NOMO-1 (cell line): ENCODE data around the gene MYADML2.
A peak's percentile ranks its signal among the peaks of the same experiment; 100 is the strongest.

Experiments used
- DNase-seq, 2 experiments: peaks; one replicate each; lab custom pipeline; 2025; ENCODE audit not compliant: unreplicated experiment in 2 of 2; lab: John Stamatoyannopoulos, UW

The MYADML2 gene

DNA sequence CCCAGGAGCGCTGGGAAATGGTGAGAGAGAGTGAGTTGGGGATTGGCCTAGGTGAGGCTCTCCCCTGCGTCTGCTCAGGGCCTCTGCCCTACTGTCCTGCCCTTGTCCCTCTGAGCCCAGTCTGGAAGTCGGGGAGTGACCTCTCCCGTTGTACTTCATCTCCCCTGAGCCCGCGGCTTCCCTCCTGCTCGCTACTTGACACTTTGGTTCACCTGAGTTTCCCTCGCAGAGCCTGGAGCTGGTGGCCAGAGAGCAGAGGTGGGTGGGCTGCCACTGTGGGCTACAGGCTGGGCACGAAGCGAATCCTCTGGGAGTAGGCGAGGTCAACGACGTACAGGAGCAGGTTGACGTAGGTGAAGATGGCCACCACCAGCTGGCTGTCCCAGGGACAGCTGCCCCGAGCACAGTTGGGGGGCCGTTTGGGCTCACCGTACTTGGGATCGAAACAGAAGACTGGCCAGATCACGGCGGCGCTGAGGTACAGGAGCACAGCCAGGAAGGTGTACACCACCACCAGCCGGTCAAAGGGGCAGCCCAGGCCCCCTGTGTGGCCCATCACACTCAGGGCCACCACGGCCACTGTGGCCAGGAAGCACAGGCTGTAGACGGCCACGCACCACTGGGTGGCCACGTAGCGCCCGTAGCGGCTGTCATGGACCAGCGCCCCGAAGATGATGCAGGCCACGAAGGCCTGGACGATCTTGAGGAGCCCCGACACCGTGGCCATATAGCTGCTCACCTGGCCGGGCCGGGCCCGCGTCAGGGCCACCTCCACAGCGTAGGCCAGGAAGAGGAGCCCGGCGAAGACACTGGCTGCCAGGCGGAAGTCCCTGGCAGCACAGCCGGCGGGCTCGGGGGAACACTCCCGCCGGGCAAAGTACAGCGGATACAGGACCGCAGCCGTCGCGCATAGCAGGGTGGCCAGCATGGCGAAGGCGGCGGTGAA lies 6.2 kb downstream of the MYADML2 start:
- DNase-seq = no peak

DNA sequence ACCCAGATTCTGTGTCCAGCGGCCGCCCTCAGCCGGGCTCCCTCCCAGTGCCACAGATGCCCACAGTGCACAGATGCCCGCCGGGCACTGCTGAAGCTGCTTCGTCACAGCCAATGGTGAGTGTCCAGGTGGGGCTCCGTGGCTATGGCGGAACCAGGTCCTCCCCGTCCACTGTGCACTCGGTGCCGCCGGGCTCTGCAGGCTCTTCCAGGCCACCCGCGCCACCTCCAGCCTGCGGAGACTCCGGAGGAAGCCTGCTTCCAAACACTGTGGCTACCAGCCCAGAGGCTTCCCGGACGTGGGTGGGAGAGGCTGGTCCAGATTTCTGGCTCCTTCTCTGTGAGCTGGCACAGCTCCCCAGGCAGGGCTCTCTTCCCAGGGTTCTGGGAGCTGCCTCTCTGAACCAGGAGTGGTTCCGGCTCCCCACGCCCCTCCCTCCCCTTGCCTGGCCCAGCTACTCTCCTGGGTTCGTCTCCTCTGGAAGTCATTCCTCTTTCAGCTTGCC lies 7.1 kb downstream of the MYADML2 start:
- DNase-seq = no peak

DNA sequence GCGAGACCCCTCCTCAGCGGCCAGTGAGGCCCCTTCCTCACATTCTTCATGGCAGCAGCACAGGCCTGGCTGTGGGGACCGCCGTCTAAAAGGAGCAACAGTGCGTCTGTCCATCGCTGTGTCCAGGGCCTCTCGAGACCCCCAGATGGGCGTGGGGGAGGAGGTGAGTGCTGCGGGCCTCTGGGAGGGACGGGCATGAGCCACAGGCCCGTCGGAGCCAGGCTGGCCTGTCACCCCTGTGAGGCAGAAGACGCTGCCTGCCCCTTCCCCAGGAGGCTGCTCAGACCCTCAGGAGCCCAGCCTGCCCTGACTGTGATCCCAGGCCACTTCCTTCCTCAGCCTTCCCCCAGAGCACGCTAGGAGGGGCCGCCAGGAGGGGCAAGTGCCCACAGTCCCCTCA lies 7.8 kb downstream of the MYADML2 start:
- no peak for DNase-seq

DNA sequence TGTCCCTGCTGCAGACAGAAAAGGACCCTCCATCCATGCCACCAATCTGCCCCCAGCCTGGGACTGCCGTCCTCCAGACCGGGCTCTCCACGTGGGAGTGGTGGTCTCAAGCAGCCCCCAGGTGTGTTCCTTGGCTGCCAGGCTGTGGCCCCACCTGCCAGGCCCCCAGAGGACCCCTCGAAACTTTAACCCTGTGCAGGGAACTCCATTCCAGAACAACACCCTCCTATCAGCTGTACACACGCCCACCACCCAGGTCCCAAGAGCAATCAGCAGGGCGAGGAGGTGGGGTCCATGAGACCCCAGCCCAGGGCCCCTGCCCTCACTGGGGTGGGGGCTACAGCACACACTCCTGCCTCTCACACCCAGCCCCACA lies 11.3 kb downstream of the MYADML2 start:
- no peak for DNase-seq

DNA sequence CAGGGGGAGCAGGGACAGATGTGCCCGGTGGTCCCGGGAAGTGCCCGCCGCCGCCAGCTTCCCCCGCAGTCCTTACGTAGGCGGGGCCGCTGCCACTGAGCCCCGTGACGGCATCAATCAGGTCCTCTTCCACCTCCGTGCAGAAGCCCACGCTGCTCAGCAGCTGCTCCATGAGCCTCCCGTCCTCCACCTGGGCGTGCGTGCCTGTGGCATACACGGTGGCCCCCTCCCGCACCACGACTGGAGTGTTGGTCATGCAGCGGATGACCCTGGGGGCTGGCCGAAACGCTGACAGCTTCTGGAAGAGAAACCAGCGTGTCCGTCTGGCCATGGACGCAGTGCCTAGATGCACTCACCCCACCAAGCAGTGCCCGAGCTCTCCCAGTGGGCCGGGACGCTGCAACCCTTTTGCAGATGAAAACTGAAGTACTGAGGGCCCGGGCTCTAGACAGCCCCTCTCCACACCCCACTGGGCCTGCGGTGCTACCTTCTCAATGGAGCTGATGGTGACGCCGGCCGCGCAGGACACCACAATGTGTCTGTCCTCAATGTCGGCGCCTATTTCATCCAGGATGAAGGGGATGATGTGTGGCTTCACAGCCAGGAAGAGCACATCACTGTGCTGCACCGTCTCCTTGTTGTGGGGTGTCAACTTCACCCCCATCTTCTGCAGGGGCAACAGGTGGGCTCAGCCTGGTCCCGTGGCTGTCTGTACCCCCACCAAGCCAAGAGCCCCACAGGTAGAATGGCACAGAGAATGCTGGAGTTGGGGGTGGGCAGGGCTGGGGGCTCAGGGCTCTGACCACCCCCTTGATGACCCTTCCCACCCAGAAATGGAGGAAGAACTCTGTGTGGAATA lies 12.0 kb downstream of the MYADML2 start:
- DNase-seq = no peak

DNA sequence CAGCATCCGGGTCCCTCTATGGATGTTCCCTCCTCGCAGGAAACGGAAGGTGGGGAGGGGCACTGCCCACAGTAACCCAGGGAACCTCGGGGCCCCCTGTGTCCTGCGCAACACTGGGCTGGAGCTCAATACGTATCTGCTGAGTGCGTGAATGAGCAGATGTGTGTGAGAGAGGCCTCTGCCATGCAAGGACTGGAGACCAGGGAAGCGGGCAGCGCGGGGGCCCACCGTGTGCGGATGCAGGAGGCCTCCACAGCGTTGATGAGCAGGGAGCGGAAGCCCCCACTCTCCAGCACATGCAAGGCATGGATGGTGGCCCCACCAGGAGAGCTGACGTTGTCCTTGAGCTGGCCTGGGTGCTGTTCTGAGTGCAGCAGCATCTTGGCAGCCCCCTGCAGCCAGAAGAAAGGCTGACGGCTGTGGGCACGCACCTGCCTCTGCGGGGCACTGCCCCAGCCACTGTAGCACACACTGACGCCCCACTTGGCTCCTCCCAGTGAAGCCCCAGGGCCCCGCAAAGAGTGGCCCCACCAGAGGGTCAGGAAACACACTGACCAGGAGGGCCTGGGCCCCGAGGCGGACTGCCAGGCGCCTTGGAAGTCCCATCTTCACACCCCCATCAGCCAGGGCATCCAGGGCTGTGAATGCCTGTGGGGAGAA lies 12.8 kb downstream of the MYADML2 start:
- no peak for DNase-seq

DNA sequence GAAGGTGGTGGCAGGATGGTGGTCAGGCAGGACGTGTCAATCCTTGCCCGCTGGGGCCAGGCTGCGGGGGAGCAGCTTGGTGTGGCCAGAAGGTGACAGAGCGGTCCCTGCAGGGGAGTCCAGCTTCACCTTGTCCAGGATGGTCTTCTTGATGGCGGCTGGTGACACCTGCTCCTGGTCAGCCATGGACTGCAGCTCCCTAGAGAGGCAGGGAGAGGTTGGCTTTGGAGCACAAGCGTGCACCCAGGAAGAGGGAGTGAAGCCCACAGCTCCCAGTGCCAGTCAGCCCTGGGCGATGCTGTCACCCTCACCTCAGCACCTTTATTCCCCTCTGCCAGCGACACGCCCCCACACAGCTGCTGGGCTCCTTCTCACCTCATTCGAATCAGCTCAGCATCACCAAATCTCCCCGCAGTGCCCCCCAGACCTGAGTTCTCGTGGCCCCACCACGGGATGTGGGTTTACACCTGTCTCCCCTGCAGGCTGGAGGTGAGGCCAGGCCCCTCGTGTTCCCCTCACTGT lies 13.8 kb downstream of the MYADML2 start:
- DNase-seq = no peak

DNA sequence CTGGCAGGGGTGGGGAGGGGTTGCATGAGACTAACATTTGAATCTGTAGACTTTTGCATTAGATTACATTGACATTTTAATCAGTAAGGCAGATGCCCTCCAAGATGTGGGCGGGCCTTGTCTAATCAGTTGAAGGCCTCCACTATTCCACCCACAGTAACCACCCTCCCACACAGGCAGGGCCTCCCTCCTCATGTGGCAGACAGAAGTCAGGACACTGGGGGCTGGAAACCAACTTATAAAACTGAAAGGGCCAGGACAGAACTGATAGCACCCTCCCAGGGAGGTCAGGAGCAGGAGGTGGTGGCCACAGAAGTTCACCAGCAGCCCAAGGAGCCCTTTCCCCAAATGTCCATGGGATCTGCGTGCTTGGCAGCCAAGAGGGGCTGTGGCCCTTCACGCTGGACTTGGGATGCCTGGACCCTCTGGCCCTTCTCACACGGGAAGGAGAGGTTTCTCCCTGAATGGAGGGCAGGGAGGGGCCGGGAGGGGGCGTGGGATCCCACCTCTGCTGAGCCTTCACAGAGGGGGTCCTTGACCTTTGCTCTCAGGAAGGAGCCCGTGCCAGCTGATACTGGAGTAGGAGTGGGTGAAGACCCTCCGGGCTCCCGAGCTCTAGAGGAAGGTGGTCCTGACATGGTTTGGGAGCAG lies 14.6 kb downstream of the MYADML2 start:
- DNase-seq = no peak

DNA sequence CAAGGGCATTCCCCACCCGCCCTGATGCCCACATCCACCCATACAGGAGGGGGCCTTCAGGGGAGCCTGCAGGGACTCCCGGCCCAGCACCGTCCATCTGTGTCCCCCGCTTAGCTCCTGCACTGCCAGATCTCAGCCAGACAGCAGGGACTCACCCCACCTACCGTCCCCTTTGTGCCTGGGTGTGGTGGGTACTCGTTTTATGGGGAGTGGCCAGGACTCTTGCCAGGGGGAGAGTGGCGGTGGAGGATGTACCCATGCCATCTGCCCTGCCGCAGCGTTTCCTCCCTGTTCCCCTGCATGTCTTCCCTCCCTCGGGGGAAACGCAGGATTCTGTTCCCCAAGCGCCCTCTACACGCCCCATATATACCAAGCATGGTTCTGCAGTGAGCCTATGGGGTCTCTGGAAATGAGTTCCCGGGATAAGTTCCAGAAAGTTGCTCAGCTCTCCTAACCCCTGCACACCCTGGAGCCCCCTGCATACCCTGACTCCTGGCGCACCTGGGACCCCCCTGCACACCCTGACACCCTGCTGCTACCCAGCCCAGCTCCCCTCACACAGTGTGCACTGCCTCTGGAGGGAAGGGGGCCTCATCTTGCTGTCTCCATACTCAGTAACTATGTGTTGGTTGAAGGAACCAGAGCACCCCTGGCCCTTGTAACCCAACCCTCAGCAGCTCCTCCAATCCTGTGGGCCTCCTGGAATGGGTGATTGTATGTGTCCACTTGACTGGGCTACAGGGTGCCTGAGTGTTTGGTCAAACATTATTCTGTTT lies 15.3 kb downstream of the MYADML2 start:
- no peak for DNase-seq

DNA sequence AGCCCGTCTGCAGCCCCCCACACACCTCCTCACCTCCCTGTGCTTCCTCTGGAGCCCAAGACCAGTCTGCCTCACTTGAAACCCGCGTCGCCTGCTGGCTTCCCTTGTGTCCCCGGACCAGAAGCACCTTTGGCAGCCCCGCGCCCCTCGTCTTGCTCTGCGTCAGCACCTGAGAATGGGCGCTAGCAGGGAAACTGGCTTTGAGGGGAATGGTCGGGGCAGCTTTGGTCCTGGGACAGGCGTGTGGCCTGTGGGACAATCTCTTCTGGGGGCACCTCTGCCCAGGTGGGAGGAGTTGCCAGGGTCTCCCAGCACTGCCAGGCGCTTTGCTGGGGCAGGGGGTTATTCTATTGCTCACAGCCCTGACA lies 15.9 kb downstream of the MYADML2 start:
- no peak for DNase-seq

DNA sequence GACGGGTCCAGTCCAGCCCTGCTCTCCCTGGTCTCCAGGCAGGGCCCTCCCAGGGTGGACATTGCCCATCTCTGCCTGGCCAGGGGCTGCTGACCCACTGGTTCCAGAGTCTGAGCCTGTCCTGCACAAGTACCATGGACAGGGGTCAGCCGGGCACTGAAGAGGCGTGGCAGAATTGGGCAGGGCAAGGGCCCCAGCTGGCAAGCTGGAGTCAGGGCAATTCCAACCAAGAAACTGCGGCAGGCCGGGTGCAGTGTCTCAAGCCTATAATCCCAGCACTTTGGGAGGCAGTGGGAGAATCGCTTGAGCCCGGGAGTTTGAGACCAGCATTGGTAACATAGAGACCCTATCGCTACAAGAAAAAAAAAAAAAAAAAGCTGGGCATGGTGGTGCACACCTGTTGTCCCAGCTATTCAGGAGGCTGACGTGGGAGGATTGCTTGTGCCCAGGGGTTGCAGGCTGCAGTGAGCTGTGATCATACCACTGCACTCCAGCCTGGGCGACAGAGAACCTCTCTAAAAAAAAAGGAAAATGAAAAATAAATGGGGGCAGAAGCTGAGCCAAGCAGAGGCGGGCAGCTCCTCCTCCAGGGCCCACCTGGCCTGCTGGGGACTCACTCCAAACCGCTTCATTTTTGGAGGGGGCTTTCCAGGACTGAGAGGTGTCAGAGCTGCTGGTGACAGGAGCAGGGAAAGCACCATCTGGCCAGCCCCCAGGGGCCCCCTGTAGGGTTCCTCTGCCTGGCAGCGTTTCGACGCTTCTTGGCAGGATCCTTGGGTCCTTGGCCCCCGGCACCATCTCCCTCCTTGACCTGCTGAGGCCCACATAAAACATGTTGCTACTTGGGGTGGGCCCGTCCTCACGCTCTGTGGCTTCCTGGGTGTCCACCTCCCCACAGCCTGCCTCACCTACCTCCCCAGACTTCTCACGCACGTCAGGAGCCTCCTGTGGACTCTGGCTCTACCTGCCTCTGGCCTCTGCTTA lies 16.6 kb downstream of the MYADML2 start:
- DNase-seq = no peak

DNA sequence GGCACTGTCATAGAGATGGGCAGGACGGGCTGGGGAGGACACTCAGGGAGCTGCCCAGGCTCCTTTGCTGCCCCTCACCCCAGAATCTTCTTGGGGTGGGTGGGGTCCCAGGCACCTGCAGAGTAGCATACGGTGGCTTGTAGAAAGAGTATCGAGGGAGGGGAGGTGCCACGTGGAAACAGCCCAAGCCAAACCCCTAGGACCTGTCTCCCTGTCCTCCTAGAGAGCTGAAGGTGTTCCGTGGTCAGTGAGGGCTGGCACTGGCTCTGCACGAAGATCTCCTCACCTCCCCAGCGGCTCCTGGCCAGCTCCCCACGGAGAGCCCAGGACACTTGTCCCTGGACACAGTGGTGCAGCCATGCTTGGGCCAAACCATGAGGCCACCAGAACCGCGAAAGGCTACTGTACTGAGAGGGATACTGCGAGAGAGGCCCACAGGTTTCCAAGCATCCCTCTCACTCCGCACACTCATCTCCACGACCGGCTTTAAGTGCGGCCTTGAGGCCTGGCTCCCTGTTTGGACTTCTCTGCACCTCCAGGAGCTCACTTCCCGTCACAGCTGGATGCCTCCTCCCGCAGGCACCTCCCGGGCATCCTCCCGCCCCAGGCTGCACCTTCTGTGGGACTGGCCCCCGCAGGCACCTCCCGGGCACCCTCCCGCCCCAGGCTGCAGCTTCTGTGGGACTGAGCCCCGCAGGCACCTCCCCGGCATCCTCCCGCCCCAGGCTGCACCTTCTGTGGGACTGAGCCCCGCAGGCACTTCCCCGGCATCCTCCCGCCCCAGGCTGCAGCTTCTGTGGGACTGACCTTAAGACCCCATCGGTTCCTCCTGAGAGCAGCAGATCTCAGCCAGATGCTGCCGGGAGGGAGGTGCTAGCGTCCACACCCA lies 17.5 kb downstream of the MYADML2 start:
- DNase-seq = no peak

DNA sequence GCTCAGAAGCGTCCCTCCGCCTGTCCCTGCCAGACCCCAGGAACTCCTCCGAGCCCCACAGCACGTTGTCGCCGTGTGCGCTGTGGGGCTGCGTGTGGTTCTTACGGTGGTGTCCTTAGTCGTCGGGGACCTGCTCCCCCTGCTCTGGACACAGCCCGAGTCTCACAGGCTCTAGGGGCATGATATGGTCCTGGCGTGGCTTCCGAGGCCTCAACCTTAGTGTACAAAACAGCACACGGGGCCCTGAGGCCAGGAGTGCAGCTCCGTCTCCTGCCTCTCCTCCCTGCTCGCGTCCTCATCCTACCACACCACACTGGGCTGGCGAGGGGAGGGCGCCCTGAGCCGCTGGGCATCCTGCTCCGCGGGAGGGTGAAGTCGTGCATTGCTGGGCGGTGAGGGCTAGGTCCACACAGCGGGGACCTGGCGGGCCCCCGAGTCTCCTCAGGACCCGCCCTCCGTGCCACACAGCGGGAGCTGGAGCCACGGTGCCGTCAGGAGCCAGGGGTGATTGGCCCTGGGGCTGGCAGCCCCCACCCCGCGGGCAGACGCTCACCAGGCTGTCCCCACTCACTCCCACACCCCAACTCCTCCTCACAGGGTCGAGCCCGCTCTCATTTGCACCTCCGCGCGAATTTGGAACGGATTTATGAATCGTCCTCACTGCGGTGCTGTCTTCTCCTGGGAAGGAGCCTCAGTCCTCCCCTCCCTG lies 18.3 kb downstream of the MYADML2 start:
- no peak for DNase-seq

DNA sequence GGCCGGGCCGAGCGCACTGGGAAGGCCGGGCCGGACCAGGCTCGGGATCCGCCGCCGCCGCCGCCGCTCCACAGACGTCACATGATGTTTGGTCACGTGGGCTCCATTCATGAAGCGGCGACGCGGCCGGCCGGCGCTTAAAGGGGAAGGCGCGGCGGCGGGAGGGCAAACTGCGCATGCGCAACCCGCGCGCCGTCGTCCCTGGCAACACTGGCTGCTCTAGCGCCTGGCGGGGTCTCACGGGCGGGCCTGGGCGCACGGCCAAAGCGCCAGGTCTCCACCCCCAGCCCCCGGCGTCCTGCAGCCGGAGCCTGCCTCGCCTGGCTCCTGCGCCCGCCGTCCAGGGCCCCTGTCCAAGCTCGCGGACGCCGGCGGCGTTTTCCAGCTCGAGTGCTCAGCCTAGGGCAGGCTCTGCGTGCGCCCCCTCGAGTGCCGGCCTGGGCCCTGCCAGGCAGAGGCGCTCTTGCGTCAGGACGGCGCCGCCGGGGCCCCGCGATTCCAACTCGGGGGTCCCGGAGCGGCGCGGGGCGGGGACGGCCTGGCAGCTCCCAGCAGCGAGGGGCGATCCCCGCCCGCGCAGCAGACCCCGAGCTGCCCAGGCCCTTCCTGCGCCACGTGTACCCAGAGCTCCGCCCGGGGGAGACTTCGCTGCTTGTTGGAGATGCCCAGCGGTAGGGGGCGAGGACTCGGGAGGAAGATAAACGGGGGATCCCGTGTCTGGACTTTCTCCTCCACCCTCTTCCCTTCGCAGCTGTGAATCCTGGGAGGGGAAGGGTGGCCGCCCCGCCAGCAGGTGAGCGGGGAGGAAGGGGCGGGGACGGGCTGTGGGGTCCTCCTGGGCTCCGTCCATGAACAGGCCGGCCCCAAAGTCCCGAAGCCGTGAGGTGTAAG lies 19.1 kb downstream of the MYADML2 start, which contains the start of gene MAFG:
Gene MAFG, minus strand, starts transcription at position 83 of the 891 bp plus-strand sequence. CDS start 4,550 bp downstream, outside the sequence.
- peak; percentile 86 to 90 for DNase-seq

DNA sequence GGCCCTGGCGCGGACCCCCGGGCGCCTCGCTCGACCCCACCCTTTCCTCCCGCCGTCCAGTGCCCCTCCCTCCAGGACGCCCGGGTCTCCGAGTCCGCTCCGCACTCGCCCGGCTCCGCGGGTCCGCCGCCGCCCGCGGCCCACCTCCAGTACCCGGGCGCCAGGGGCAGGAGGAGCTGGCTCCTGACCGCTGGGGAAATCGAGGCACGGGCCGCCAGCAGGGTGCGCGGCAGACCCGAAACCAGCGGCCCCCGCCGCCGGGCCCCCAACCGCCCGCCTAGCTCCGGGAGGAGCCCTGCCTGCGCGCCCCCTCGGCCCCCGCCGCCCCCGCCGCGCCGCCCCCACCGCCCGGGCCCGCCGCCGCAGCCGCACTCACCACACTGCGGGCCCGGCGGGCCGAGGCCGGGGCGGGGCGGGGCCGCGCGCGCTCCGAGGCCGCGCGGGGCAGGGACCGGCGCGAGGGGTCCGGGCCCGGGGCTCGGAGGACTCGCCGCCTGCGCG lies 19.8 kb downstream of the MYADML2 start:
- peak in 1 of 2 experiments; percentile 17 for DNase-seq
